Effector CD8-positive, alpha-beta T cell (primary cell): ENCODE results near the gene EPHA8.

Experiments used
- DNase-seq: peaks from one replicate; lab custom pipeline; 2025; lab: John Stamatoyannopoulos, UW

Gene EPHA8

GRCh38 chr1:22567197-22567596 is 3.9 kb downstream of the EPHA8 start:
- no peak for DNase-seq

GRCh38 chr1:22567994-22568393 is 4.7 kb downstream of the EPHA8 start:
- DNase-seq: no peak

DNA sequence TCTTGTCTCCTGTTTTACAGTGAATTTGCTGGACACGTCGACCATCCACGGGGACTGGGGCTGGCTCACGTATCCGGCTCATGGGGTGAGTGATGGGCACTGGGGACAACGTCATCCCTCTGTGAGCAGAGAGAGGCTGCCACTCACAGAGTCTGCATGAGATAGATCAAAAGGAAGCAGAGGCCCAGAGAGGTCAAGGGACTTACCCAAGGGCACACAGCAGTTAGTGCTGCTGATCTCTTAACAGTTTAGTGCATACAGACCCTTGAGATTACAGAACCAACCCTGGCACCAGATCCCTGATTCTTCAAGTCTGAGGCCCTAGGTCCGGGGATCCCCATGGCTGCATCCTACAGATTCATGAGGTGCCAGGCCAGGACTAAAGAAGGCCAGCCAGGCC is 6.0 kb downstream of the EPHA8 start:
- no peak for DNase-seq

DNA sequence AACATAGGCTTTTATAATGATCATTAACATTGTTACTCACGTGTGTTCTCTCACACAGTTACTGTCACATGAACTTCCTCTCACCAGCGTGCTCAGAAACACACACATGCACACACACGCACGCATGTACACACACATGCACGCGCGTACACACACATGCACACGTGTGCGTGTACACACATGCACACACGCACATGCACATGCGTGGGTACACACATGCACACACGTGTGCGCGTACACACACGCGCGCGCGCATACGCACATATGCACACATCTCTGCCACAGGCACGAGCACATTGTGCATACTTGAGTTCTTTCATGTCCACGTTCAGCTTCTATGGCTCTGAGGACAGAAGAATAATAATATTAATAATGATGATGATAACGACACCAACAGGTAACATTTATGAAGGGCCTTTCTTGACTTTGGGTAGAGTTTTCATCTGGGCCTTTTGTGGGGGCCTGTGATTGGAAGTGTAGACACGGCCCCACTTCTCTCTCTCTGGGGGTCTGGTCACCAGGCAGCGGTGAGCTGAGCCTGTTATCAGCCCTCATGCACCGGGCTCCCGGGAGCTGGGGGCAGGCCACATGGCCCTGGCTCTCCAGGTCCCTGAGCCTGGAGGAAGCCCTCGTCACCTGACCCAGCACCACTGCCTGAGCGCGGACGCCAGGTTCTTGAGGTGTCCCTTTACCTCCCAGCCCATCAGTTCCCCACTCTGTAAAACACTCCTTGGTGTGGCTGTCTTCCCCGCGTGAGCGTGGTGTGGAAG is 7.0 kb downstream of the EPHA8 start:
- DNase-seq: no peak

- DNase-seq: no peak
Observed at GRCh38 chr1:22572818-22573217, 9.5 kb downstream of the EPHA8 start.

DNA sequence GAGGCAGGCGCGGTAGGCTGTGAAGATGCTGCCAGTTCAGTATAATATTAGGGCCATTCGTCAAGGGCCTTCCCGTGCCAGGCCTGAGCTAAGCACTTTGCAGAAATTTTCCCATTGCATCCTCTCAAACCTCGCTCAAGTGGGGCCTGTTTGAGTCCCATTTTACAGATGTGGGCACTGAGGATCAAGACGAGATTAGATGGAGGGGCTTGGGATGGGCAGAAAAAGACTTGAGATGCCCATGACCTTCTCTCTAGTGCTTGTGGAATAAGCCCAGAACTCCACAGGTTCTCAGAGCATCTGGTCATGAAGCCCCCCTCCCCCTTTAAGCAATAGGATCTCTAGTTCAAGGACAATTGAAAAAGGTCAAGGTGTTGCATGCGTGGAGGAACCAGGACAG is 9.9 kb downstream of the EPHA8 start:
- no peak for DNase-seq

GRCh38 chr1:22575532-22576149 is 12.4 kb downstream of the EPHA8 start:
- DNase-seq: no peak

DNA sequence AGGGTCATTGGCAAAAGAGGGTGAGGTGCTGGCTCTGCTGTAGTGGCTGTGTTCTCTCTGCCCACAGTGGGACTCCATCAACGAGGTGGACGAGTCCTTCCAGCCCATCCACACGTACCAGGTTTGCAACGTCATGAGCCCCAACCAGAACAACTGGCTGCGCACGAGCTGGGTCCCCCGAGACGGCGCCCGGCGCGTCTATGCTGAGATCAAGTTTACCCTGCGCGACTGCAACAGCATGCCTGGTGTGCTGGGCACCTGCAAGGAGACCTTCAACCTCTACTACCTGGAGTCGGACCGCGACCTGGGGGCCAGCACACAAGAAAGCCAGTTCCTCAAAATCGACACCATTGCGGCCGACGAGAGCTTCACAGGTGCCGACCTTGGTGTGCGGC is 12.9 kb downstream of the EPHA8 start:
- no peak for DNase-seq

DNA sequence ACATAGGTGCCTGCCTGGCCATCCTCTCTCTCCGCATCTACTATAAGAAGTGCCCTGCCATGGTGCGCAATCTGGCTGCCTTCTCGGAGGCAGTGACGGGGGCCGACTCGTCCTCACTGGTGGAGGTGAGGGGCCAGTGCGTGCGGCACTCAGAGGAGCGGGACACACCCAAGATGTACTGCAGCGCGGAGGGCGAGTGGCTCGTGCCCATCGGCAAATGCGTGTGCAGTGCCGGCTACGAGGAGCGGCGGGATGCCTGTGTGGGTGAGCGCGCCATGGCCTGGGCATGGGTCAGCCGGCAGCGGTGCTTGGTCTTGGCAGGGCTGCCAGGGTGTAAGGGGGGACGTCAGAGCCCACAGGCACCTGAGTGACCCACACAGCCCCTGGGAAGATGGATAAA is 13.3 kb downstream of the EPHA8 start:
- DNase-seq: no peak

DNA sequence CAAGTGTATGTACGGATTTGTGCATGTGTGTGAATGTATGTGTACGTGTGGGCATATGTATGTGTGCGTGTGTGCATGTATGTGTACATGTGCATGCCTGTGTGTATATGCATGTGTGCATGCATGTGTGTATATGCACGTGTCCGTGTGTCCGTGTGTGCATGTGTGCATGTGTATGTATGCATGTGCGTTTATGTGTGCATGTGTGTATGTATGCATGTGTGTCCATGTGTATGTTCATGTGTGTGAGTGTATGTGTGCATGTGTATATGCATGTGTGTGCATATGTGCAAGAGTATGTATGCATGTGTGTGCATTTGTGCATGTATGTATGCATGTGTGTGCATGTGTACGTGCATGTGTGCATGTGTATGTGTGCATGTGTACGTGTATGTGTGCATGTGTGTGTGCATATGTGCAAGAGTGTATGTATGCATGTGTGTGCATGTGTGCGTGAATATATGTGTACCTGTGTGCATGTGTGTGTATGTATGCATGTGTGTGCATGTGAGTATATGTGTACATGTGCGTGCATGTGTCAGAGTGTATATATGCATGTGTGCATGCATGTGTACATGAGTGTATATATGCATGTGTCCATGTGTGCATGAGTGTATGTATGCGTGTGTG is 15.6 kb downstream of the EPHA8 start:
- no peak for DNase-seq

GRCh38 chr1:22579541-22580155 is 16.4 kb downstream of the EPHA8 start:
- no peak for DNase-seq

- no peak for DNase-seq
Observed at GRCh38 chr1:22582661-22583635, 19.7 kb downstream of the EPHA8 start.

DNA sequence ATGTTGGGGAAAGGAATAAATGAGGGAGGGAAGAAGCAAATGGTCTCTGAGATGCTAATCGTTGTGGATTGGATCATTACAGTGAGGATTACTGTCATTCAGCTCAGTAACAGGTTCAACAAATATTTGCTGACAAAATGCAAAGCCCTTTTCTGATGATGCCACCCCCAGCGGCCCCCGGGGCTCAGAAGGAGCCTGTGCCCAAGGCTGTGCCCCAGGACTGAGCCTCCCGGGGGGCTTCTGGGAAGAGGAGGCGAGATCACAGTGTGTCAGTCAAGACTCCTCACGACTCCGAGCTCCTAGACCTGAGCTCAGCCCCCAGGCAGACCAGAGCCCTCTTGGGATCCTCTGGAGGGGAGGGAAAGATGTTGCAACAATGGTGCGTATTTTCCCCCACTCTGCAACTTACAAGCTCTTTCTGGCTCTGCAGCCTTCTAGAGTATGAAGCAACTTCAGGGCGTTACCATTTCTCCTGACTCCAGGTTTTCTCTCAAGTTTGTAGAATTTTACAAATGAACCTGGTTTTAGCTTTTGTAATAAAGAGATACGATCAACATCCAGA is 20.8 kb downstream of the EPHA8 start:
- DNase-seq: no peak

DNA sequence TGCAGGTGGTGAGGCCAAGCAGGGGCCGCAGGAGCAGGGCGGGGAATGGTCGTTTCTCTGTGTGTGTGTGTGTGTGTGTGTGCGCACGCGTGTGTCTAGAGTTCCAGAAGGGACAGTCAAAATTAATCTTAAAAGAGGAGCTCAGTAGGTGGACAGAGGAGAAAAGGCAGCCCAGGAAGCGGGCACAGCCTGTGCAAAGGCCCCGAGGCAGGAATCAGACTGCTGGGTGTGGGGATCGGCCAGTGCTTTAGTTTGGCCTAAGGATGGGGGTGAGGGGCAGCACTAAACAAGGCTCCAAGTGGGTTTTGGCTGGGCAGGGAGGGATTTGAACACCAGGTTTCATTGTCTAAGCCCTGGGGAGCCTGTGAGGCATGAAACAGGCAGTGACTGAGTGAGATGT is 21.7 kb downstream of the EPHA8 start:
- no peak for DNase-seq

GRCh38 chr1:22585471-22585870 is 22.2 kb downstream of the EPHA8 start:
- DNase-seq: no peak

GRCh38 chr1:22586356-22587130 is 23.3 kb downstream of the EPHA8 start:
- DNase-seq: no peak

DNA sequence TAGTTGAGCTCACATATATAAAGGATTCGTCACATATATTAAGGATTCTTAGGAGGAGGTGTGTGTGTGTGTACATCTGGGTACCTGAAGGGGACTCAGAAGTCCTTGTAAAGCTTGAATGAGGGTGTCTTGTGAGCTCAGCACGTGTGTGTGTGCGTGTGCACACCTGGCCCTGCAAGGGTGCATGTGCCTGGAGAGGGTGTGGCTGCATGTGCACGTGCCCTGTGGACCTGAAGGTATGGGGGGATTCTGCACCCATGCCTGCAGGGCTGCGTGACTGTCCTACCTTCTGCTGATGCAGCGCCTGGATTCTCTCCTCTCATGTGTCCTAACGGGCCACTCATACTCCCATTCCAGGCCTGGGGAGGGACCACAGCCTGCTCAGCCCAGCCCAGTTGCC is 24.0 kb downstream of the EPHA8 start:
- no peak for DNase-seq

- no peak for DNase-seq
Observed at GRCh38 chr1:22588899-22589422, 25.7 kb downstream of the EPHA8 start.

DNA sequence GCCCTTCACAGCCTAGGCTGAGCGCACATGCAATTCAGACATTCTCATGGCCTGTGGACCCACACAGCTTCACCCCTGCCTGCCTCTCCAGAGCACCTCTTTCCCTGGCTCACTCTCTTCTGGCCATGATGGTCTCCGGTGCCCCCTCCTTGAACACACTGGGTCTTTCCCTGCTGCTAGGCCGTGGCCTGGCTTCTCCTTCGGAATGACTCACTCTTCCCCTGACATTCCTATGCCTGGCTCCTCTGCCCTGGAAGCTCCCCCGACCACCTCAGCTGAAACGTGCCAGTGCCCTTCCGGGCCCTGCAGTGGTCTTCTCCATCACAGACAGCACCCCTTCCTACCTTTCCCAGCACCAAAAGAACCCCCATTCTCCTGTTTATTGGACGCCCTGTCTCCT is 28.3 kb downstream of the EPHA8 start:
- no peak for DNase-seq

GRCh38 chr1:22592051-22592450 is 28.8 kb downstream of the EPHA8 start:
- DNase-seq: no peak
